K562 (cell line): ENCODE data around the gene CYP21A2. TPM values are rescaled to one million over a fixed set of nuclear protein-coding genes. Genes with fewer than 3 reads are reported as not detected.
A peak's percentile ranks its signal among the peaks of the same experiment; 100 is the strongest.

Experiments
- ELF1 ChIP-seq: fragments of 200-800 bp; sonication (Bioruptor generic); IDR thresholded peaks from 2 replicates; pipeline ENCODE4 v1.6.1; 2016; ENCODE audit warnings: missing genetic modification characterization, missing compliant biosample characterization
- FOXA3 ChIP-seq, 2 experiments: fragments of 450-650 bp in 1 of 2; sonication (generic) in 1 of 2; formaldehyde crosslinking; IDR thresholded peaks in 1 of 2; conservative IDR thresholded peaks in 1 of 2; 2 replicates each; pipeline versions ENCODE4 v1.4.0 to v1.8.0; 2020 to 2022; ENCODE audit warnings: mild to moderate bottlenecking in 2 of 2, missing genetic modification reagents in 1 of 2
- HEY1 ChIP-seq: fragments of 250-450 bp; sonication (Bioruptor Pico); IDR thresholded peaks from 2 replicates; pipeline ENCODE4 v1.5.0; 2020; ENCODE audit warnings: mild to moderate bottlenecking, moderate library complexity, borderline replicate concordance
- HNRNPH1 ChIP-seq: fragments of 200-400 bp; formaldehyde crosslinking; optimal IDR thresholded peaks from 2 replicates; pipeline ENCODE3; 2017; ENCODE audit warnings: low read depth, mild to moderate bottlenecking, low read length, moderate library complexity
- MCM3 ChIP-seq: fragments of 450-650 bp; IDR thresholded peaks from 2 replicates; pipeline ENCODE4 v1.6.1; 2016
- MYBL2 ChIP-seq, 2 experiments: fragments of 450-650 bp in 1 of 2; sonication (generic) in 1 of 2; formaldehyde crosslinking in 1 of 2; IDR thresholded peaks; 2 replicates each; pipeline versions ENCODE4 v1.6.1 to v1.8.1; 2017 to 2022; ENCODE audit warnings: borderline replicate concordance in 1 of 2, inconsistent platforms in 1 of 2, low read depth in 1 of 2, mild to moderate bottlenecking in 1 of 2, missing genetic modification reagents in 1 of 2, moderate library complexity in 1 of 2
- NBN ChIP-seq: fragments of 450-650 bp; IDR thresholded peaks from 2 replicates; pipeline ENCODE4 v1.6.1; 2016; ENCODE audit warnings: low read depth, mild to moderate bottlenecking
- PHF20 ChIP-seq: fragments of 450-650 bp; IDR thresholded peaks from 2 replicates; pipeline ENCODE4 v1.6.1; 2018; ENCODE audit not compliant: partially characterized antibody
- PHF8 ChIP-seq: fragments of 200-600 bp; sonication (generic); IDR thresholded peaks from 2 replicates; pipeline ENCODE4 v1.6.1; 2012; ENCODE audit warnings: mixed run types, mild to moderate bottlenecking, inconsistent platforms, low read length, moderate library complexity, borderline replicate concordance
- PHTF2 ChIP-seq: fragments of 250-450 bp; sonication (Bioruptor Pico); IDR thresholded peaks from 2 replicates; pipeline ENCODE4 v1.5.0; 2021; ENCODE audit warnings: mild to moderate bottlenecking
- PRMT5 ChIP-seq: sonication (generic); formaldehyde crosslinking; IDR thresholded peaks from 2 replicates; pipeline ENCODE4 v1.5.0; 2020; ENCODE audit warnings: missing genetic modification reagents
- SMAD1 ChIP-seq: fragments of 150-350 bp; IDR thresholded peaks from 2 replicates; pipeline ENCODE4 v1.6.1; 2014; ENCODE audit warnings: low read length, low read depth; ENCODE audit not compliant: partially characterized antibody
- TAF9B ChIP-seq: fragments of 450-650 bp; IDR thresholded peaks from 2 replicates; pipeline ENCODE4 v1.6.1; 2018; ENCODE audit warnings: mild to moderate bottlenecking; ENCODE audit not compliant: partially characterized antibody
- TGIF2 ChIP-seq: sonication (generic); formaldehyde crosslinking; IDR thresholded peaks from 2 replicates; pipeline ENCODE4 v1.8.1; 2022; ENCODE audit warnings: mild to moderate bottlenecking, missing genetic modification reagents, moderate library complexity
- polyA plus RNA-seq, 8 experiments: library from polyadenylated mRNA; depleted of rRNA in 4 of 8; stranded (reverse) in 5 of 8; unstranded in 3 of 8; fragments of >200 nt; fragmentation: Nextera tagmentation in 2 of 8; fragmentation: Illumina TruSeq in 1 of 8; extraction: Ambion mirVana in 2 of 8; extraction: Trizol in 1 of 8; gene quantifications; 2 replicates each; pipeline versions ENCODE4 v1.2.1 to v1.2.3, GENCODE V29; 2011 to 2014; ENCODE audit warnings: inconsistent platforms in 1 of 8, missing spikeins in 1 of 8
- total RNA-seq, 7 experiments: library from RNA; depleted of rRNA in 6 of 7; stranded (reverse); fragments of >200 nt in 6 of 7; fragmentation: Illumina TruSeq in 2 of 7; extraction: Trizol in 2 of 7; gene quantifications; 2 replicates each; pipeline versions ENCODE4 v1.2.1 to v1.2.3, GENCODE V29; 2011 to 2021; ENCODE audit warnings: low replicate concordance in 1 of 7
- TF ChIP-seq, protein P1 (sequence below): sonication (generic); formaldehyde crosslinking; IDR thresholded peaks from 2 replicates; pipeline ENCODE4 v1.8.0; 2022; ENCODE audit warnings: mild to moderate bottlenecking, missing genetic modification reagents
- TF ChIP-seq, protein P2 (sequence below): fragments of 450-650 bp; conservative IDR thresholded peaks from 2 replicates; pipeline ENCODE4 v1.6.1; 2016; ENCODE audit warnings: missing genetic modification characterization, low read depth, mild to moderate bottlenecking, control low read depth, missing compliant biosample characterization
- TF ChIP-seq, protein P3 (sequence below): IDR thresholded peaks from 3 replicates; pipeline ENCODE4 v1.6.1; 2011; ENCODE audit warnings: borderline replicate concordance, mild to moderate bottlenecking; ENCODE audit not compliant: insufficient read length, insufficient read depth

Gene CYP21A2
- total and polyA plus RNA-seq, 9 of the 15 experiments (the other 6 are each of a cell fraction or from before 2014, with no cell fraction given) = 0.03 to 1.4 (median 0.19) TPM

GRCh38 chr6:32047855-32048766 is 9.9 kb downstream of the CYP21A2 start (continued):
- no peak for TF ChIP-seq TAF9B
- TF ChIP-seq FOXA3 (CRISPR knock-in tag; conservative IDR thresholded peaks at IDR 0.05 in 1 of 2, IDR thresholded peaks at IDR 0.05 in 1 of 2) = no peak
- TF ChIP-seq, protein P1, sequence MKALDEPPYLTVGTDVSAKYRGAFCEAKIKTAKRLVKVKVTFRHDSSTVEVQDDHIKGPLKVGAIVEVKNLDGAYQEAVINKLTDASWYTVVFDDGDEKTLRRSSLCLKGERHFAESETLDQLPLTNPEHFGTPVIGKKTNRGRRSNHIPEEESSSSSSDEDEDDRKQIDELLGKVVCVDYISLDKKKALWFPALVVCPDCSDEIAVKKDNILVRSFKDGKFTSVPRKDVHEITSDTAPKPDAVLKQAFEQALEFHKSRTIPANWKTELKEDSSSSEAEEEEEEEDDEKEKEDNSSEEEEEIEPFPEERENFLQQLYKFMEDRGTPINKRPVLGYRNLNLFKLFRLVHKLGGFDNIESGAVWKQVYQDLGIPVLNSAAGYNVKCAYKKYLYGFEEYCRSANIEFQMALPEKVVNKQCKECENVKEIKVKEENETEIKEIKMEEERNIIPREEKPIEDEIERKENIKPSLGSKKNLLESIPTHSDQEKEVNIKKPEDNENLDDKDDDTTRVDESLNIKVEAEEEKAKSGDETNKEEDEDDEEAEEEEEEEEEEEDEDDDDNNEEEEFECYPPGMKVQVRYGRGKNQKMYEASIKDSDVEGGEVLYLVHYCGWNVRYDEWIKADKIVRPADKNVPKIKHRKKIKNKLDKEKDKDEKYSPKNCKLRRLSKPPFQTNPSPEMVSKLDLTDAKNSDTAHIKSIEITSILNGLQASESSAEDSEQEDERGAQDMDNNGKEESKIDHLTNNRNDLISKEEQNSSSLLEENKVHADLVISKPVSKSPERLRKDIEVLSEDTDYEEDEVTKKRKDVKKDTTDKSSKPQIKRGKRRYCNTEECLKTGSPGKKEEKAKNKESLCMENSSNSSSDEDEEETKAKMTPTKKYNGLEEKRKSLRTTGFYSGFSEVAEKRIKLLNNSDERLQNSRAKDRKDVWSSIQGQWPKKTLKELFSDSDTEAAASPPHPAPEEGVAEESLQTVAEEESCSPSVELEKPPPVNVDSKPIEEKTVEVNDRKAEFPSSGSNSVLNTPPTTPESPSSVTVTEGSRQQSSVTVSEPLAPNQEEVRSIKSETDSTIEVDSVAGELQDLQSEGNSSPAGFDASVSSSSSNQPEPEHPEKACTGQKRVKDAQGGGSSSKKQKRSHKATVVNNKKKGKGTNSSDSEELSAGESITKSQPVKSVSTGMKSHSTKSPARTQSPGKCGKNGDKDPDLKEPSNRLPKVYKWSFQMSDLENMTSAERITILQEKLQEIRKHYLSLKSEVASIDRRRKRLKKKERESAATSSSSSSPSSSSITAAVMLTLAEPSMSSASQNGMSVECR (CRISPR knock-in tag) = no peak
- TF ChIP-seq PHF8 = peak; percentile 12; the same call in 1 of the 2 replicates
- no peak for TF ChIP-seq PHTF2 (CRISPR knock-in tag)
- TF ChIP-seq TGIF2 (CRISPR knock-in tag) = no peak
- TF ChIP-seq, protein P2, sequence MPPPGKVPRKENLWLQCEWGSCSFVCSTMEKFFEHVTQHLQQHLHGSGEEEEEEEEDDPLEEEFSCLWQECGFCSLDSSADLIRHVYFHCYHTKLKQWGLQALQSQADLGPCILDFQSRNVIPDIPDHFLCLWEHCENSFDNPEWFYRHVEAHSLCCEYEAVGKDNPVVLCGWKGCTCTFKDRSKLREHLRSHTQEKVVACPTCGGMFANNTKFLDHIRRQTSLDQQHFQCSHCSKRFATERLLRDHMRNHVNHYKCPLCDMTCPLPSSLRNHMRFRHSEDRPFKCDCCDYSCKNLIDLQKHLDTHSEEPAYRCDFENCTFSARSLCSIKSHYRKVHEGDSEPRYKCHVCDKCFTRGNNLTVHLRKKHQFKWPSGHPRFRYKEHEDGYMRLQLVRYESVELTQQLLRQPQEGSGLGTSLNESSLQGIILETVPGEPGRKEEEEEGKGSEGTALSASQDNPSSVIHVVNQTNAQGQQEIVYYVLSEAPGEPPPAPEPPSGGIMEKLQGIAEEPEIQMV (tag) = no peak
- TF ChIP-seq PRMT5 (CRISPR knock-in tag) = no peak
- no peak for TF ChIP-seq SMAD1
- TF ChIP-seq NBN = 0 out of 2 replicates have a peak, but pooled peaks have one; percentile 30
- TF ChIP-seq, protein P3, sequence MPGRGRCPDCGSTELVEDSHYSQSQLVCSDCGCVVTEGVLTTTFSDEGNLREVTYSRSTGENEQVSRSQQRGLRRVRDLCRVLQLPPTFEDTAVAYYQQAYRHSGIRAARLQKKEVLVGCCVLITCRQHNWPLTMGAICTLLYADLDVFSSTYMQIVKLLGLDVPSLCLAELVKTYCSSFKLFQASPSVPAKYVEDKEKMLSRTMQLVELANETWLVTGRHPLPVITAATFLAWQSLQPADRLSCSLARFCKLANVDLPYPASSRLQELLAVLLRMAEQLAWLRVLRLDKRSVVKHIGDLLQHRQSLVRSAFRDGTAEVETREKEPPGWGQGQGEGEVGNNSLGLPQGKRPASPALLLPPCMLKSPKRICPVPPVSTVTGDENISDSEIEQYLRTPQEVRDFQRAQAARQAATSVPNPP = no peak
- TF ChIP-seq MYBL2 (IDR thresholded peaks at IDR 0.05; ENCODE audit: low read depth) = no peak
- no peak for TF ChIP-seq MYBL2 (CRISPR knock-in tag; IDR thresholded peaks at IDR 0.05; ENCODE audit: borderline replicate concordance)
- TF ChIP-seq ELF1 (tag) = no peak
- TF ChIP-seq HNRNPH1 = no peak
- peak; percentile 57 for TF ChIP-seq PHF20
- no peak for TF ChIP-seq MCM3
- TF ChIP-seq HEY1 (CRISPR knock-in tag) = no peak
